Measurements from ENCODE around the gene MACF1. TPM values are rescaled to one million over a fixed set of nuclear protein-coding genes. Genes with fewer than 3 reads are reported as not detected.

Gene MACF1
- total RNA-seq, 1 experiment from 2014 or later, result 79.5 TPM

DNA sequence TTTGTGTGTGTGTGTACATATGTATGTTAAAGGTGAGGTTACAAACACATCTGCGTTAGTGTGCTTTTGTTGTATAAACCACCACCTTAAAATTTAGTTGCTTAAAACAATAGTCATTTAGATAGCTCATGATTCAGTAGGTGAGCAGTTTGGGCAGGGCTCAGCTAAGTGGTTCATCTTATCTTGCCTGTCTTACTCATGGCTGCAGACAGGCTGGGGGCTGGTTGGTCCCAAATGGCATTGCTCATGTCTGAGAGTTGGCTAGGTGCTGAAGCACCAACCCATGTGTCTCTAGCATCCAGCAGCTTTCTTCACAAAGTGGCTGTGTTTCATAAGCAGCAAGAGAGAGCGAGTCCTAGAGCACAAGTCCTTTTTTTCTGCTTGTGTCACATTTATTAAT, 91.4 kb downstream of the MACF1 start:
- no peak for DNase-seq (ENCODE audit: low spot score)

DNA sequence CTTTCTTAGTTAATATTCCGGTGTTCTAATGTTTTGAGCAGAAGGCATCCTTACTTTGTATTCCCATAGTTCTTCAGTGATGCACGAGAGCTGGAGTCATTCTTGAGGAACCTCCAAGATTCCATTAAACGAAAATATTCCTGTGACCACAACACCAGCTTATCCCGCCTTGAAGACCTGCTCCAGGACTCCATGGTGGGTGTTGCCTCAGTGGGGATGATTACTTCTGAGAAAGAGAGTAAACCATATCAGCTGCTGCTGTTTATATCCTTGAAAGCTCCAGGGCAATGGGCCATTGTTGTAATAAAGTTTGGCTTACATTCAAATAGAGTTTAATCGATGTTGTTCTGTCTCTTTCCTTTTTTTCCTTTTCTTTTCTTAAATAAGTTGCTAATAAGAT, 93.1 kb downstream of the MACF1 start:
- no peak for DNase-seq (ENCODE audit: low spot score)

DNA sequence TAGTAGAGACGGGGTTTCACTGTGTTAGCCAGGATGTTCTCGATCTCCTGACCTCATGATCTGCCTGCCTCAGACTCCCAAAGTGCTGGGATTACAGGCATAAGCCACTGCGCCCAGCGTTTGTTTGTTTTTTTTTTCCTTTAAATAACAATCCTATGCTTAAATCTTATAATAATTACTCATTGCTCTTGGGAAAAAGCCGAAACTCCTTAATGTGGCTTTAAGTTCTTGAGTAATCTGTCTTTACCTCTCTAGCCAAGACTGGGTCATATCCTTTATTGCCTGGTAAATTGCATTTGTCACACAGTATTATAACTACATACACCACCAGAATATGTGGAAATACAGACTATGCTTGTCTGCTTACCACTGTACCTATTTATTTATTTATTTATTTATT, 97.1 kb downstream of the MACF1 start:
- no peak for DNase-seq (ENCODE audit: low spot score)

DNA sequence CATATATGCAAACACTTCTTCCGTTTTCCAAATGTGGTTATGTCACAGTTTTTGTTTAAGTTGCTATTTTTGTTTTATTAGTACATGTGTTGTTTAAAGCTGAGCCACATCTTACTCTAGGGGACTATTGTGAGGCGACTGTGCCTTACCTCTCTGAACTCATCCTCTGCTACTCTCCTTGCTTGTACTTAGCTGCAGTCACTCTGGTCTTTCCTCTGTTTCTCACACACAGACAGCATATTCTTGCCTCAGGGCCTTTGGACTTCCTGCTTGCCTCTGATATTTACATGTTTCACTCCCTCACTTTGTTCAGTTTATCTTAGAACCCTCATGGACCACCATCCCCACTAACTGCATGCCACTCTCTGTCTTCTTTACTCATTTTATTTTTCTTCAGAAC, 101.1 kb downstream of the MACF1 start:
- no peak for DNase-seq (ENCODE audit: low spot score)

GRCh38 chr1:39310015-39310414, 105.5 kb downstream of the MACF1 start:
- DNase-seq (ENCODE audit: low spot score), result no peak

DNA sequence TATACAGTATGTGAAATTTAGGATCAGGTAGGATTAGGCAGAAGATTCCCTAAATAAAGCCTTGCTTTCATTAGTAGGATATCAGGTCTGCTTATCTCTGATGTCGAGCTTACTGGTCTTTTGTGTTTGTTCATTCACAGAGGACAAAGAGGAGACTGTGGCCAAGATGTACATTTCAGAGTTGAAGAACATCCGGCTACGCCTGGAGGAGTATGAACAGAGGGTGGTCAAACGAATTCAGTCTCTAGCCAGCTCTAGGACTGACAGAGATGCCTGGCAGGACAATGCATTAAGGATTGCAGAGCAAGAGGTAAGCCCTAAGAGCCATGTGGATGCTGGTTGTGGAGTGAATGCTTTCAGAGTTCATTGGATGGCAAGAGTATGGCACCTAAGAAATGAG, 106.2 kb downstream of the MACF1 start:
- no peak for DNase-seq (ENCODE audit: low spot score)

- DNase-seq (ENCODE audit: low spot score), result no peak
These were observed 112.6 kb downstream of the MACF1 start for GRCh38 chr1:39317111-39317510.

DNA sequence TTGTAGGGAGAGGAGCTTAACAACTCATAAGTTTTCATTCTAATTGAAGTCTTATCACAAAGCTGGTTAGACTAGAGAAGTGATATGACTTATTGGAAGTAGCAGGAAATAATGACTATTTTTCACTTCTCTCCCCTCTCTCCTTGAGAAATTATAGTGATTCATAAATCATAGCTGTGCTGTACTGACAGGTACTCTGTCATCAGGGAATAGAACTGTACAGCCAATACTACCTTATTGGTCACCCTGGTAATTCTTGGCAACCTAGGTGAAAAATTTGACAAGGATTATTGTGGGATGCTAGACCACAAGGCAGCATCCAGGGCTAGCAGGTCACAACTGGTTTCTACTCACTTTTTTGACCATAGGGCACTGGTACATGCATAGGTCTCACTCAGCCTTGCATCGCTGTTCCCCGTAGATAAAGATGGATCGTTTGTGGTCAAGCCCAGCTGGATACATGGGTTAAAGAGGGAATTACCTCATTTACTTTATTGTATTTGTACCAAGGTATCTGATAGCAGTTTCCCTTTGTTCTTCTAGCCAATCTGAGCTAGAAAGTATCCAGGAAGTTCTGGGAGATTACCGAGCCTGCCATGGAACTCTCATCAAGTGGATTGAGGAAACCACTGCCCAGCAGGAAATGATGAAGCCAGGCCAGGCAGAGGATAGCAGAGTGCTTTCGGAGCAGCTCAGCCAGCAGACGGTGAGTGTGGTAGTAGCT, 113.6 kb downstream of the MACF1 start:
- DNase-seq (ENCODE audit: low spot score), result no peak

DNA sequence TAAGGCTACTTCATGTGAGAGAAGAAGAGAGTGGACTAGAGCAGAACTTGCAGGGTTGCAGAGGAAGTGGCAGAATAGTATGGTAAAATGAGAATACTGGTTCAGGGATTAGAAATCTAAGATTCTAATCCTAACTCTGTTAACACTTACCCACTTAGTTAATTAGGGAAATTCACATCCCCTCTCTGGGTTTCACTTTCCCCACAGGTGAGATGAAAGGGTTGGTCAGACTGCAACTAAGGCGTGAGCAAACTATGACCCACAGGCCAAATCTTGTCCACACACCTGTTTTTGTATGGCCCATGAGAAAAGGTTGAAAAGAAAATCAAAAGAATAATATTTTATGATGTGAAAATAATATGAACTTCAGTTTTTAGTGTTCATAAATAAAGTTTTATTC, 117.5 kb downstream of the MACF1 start:
- DNase-seq (ENCODE audit: low spot score), result no peak

DNA sequence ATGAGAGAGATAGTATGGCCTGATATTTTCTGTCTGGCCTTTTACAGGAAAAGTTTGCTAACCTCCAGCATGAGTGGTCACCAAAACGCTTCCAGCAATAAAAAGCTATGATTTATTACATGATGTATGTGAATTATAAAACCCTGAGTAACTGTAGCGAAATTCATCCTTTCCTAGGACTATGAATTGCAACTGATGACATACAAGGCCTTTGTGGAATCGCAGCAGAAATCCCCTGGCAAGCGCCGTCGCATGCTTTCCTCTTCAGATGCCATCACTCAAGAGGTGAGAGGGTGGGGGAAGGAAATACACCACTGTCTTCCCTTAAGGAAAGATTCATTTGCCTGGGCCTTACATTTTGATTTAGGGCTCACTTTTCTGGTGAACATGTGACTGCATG, 117.9 kb downstream of the MACF1 start:
- no peak for DNase-seq (ENCODE audit: low spot score)

DNA sequence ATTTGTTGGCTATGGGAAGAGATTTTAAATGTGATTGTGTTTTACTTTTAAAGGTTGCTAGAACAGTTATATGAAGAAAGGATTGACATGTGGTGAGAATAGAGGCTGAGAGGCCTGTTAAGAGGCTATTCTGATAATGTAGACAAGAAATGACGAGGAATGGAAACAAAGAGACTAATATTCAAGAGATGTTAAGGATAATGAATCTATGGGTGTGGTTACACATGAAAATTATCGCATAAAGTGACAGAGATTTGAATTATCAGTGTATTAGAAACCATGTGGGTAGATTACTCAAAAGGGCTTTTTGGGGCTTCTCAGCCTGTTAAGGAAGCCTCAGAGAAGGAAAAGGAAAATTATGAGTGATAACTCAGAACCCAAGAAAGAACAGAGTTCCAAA, 120.4 kb downstream of the MACF1 start:
- DNase-seq (ENCODE audit: low spot score), result no peak

GRCh38 chr1:39326836-39327235, 122.3 kb downstream of the MACF1 start:
- no peak for DNase-seq (ENCODE audit: low spot score)

DNA sequence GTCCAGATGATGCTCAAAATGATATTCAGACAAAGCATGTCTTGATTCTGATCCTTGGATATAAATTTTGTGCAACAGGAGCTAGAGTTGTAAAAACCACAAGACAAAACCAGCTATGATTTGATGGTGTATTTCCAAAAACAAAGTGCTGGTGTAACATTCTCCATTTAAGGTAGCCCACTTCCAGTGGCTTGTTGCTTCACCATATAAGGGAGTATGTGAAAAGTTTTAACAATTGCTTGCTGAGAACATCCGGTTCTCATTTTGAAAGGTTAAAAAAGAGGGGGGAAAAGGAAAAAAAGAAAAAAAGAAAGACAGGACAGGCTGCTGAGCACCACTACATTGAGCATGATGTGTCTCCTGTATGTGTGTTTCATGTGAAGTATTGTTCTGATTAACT, 123.6 kb downstream of the MACF1 start:
- no peak for DNase-seq (ENCODE audit: low spot score)

GRCh38 chr1:39328586-39329121, 124.2 kb downstream of the MACF1 start:
- DNase-seq (ENCODE audit: low spot score), result no peak

GRCh38 chr1:39331647-39332046, 127.2 kb downstream of the MACF1 start:
- DNase-seq (ENCODE audit: low spot score), result no peak

GRCh38 chr1:39332291-39332690, 127.8 kb downstream of the MACF1 start:
- DNase-seq (ENCODE audit: low spot score), result no peak

GRCh38 chr1:39332828-39333227, 128.3 kb downstream of the MACF1 start:
- DNase-seq (ENCODE audit: low spot score), result no peak

DNA sequence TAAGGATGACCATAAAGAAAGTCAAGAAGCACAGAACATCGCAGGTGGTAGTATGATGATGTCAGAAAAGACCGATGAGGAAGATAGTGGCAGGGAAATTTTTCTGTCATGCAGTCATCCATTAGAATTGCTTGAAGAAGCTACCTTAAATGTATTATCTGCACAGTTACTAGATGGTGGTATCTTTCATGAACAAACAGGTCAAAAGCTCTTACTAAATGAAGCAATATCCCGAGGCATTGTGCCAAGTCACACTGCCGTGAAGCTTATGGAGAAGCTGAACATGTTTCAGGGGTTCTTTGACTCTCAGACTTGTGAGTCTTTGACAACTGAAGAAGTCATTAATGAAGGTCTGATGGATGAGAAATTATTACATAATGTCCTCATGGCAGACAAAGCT, 128.8 kb downstream of the MACF1 start:
- DNase-seq (ENCODE audit: low spot score), result no peak

DNA sequence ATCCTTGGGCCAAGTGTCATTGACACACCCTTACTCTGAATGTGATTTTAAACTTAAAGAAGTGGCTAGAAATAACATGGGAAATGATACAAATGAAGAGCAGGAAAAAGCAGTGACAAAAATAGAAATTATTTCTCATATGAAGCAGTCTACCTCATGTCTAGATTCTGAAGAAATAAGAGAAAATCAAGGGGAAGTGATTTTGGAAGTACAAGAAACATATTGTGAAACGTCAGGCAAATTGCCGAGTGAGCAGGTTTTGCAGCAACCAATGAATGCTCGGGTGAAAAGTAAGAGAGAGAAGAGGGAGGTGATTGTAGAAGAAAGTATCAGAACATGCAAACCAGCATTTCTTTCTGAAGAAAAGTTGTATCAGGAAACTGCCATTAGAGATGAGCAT, 130.7 kb downstream of the MACF1 start:
- DNase-seq (ENCODE audit: low spot score), result no peak

DNA sequence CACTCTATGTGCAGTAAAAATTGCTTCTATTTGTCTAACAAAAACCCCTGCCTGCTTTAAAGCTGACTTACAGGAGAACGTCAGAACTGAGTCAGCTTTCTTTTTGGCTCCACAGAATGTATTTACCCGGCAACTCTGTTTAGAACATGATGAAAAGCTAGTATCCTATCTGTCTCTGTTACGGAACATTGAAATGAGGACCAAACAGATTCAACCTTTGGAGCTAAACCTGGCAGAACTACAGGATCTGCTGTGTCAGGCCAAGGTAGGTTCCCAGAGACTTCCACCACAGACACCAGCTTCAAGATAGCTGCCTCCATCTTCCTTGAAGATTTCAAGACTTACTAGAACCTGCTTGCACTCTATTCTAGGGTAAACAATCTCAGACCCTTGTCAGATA, 132.6 kb downstream of the MACF1 start:
- DNase-seq (ENCODE audit: low spot score), result no peak

DNA sequence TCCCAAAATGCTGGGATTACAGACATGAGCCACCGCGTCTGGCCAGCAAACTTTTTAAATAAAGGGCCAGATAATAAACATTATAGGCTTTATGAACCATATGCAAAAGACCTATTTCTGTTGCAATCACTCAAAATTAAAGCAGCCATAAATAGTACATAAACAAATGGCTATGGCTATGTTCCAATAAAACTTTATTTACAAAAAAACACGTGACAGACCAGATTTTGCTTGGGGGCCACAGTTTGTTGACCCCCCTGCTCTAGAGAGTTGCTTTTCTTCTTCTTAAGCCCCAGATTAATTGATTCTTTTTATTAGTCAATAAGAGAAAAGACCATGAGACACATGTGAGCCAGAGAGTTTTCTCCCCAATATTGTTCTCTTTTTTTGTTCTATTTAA, 138.3 kb downstream of the MACF1 start:
- no peak for DNase-seq (ENCODE audit: low spot score)

- peak; percentile 62 for DNase-seq (ENCODE audit: low spot score)
These were observed 140.1 kb downstream of the MACF1 start for GRCh38 chr1:39344394-39345154.

DNA sequence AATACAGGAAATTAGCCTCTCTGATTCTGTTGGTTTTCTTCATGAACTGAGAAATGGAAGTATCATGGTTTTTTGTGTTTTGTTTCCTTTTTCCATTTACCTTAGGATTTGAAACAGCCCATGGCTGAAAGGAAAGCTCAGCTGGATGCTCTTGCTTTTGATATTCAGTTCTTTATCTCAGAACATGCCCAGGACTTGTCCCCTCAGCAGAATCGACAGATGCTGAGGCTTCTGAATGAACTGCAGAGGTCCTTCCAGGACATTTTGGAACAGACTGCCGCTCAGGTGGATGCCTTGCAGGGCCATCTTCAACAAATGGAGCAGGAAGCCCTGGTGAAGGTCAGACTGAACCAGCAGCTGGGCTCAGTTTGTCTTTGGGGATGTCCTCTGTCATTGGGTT, 142.4 kb downstream of the MACF1 start:
- no peak for DNase-seq (ENCODE audit: low spot score)
